Osteocyte (in vitro differentiated cells): Measurements from ENCODE around the gene LSM11. TPM values are rescaled to one million over a fixed set of nuclear protein-coding genes. Genes with fewer than 3 reads are reported as not detected.

Experiments
- DNase-seq: peaks from one replicate; pipeline ENCODE4 v3.0.0; 2021; ENCODE audit warnings: mixed read lengths; ENCODE audit not compliant: unreplicated experiment; ENCODE audit errors: extremely low spot score
- H3K27ac Mint-ChIP-seq: one replicate; pipeline ENCODE4 v1.8.0; 2021; ENCODE audit warnings: mild to moderate bottlenecking, mixed read lengths; ENCODE audit not compliant: unreplicated experiment
- H3K27me3 Mint-ChIP-seq: one replicate; pipeline ENCODE4 v1.8.0; 2021; ENCODE audit warnings: mixed read lengths; ENCODE audit not compliant: unreplicated experiment
- H3K36me3 Mint-ChIP-seq: one replicate; pipeline ENCODE4 v1.8.0; 2021; ENCODE audit warnings: mixed read lengths; ENCODE audit not compliant: unreplicated experiment
- H3K4me1 Mint-ChIP-seq: one replicate; pipeline ENCODE4 v1.8.0; 2021; ENCODE audit warnings: mixed read lengths; ENCODE audit not compliant: unreplicated experiment
- H3K4me3 Mint-ChIP-seq: one replicate; pipeline ENCODE4 v1.8.0; 2021; ENCODE audit warnings: mild to moderate bottlenecking, moderate library complexity, mixed read lengths; ENCODE audit not compliant: unreplicated experiment
- H3K9me3 Mint-ChIP-seq: one replicate; pipeline ENCODE4 v1.8.0; 2021; ENCODE audit warnings: mixed read lengths; ENCODE audit not compliant: unreplicated experiment
- total RNA-seq: library from RNA; stranded (reverse); gene quantifications from 2 replicates; pipeline ENCODE4 v1.2.1, GENCODE V29; 2021
- TF ChIP-seq, protein P1 (sequence below): fragments of 200-600 bp; sonication (generic); IDR thresholded peaks from 2 replicates; pipeline ENCODE4 v1.5.0; 2021; ENCODE audit warnings: antibody characterized with exemption, mild to moderate bottlenecking, moderate library complexity

The LSM11 gene
- total RNA-seq, 1 donor from 2014 or later = 7.2 TPM

GRCh38 chr5:157793301-157793700 lies 49.8 kb downstream of the LSM11 start:
- Mint-ChIP-seq H3K4me1 (no peaks in the 10 kb centered on the region), H3K27me3 (no peaks in the 10 kb centered on the region), H3K36me3 (peaks cover 33% of the 10 kb centered on the region), H3K27ac (no peak overlapping the region), H3K4me3 (no peak overlapping the region), H3K9me3 (no peaks in the 10 kb centered on the region)
- no peak for DNase-seq
- TF ChIP-seq, protein P1, sequence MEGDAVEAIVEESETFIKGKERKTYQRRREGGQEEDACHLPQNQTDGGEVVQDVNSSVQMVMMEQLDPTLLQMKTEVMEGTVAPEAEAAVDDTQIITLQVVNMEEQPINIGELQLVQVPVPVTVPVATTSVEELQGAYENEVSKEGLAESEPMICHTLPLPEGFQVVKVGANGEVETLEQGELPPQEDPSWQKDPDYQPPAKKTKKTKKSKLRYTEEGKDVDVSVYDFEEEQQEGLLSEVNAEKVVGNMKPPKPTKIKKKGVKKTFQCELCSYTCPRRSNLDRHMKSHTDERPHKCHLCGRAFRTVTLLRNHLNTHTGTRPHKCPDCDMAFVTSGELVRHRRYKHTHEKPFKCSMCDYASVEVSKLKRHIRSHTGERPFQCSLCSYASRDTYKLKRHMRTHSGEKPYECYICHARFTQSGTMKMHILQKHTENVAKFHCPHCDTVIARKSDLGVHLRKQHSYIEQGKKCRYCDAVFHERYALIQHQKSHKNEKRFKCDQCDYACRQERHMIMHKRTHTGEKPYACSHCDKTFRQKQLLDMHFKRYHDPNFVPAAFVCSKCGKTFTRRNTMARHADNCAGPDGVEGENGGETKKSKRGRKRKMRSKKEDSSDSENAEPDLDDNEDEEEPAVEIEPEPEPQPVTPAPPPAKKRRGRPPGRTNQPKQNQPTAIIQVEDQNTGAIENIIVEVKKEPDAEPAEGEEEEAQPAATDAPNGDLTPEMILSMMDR = no peak

GRCh38 chr5:157799578-157799977 lies 56.1 kb downstream of the LSM11 start:
- H3K27me3 Mint-ChIP-seq = no peaks in the 10 kb centered on the region

DNA sequence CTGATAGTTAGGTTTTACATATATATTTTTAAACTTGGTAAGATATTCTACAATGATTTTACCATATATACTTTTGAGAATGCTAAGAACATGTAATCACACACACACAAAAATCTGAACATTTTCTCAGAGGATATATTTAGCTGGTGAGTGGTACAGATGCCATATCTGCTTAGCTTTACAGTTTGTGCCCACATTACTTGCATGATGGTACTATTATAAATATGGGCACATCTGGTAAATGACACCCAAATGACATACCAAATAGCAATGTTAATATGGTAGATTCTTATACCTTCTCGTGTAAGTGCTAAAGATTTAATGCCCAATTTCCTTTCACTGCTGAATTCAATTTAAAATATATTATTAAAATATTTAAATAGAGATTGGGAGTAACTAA lies 56.6 kb downstream of the LSM11 start:
- no peak for DNase-seq
- Mint-ChIP-seq H3K4me1 (no peaks in the 10 kb centered on the region), H3K27ac (no peak overlapping the region), H3K27me3 (no peaks in the 10 kb centered on the region), H3K36me3 (peaks cover 22% of the 10 kb centered on the region), H3K4me3 (no peak overlapping the region), H3K9me3 (no peaks in the 10 kb centered on the region)
- TF ChIP-seq, protein P1 = no peak

More at GRCh38 chr5:157799578-157799977, 56.1 kb downstream of the LSM11 start:
- Mint-ChIP-seq H3K36me3 (peaks cover 23% of the 10 kb centered on the region), H3K27ac (no peak overlapping the region), H3K4me1 (no peaks in the 10 kb centered on the region), H3K4me3 (no peak overlapping the region), H3K9me3 (no peaks in the 10 kb centered on the region)
- DNase-seq = no peak
- TF ChIP-seq, protein P1 = no peak

- Mint-ChIP-seq H3K36me3 (peaks cover 27% of the 10 kb centered on the region), H3K4me3 (no peak overlapping the region), H3K4me1 (no peaks in the 10 kb centered on the region), H3K9me3 (no peaks in the 10 kb centered on the region), H3K27ac (no peak overlapping the region), H3K27me3 (no peaks in the 10 kb centered on the region)
- TF ChIP-seq, protein P1 = no peak
- no peak for DNase-seq
These were observed 59.2 kb downstream of the LSM11 start for GRCh38 chr5:157802736-157803135.

- H3K27ac Mint-ChIP-seq = no peak overlapping the region
- no peaks in the 10 kb centered on the region for H3K9me3 Mint-ChIP-seq
- H3K27me3 Mint-ChIP-seq = no peaks in the 10 kb centered on the region
- H3K4me1 Mint-ChIP-seq = peaks cover 4% of the 10 kb centered on the region
- H3K36me3 Mint-ChIP-seq = peaks cover 44% of the 10 kb centered on the region
- no peak overlapping the region for H3K4me3 Mint-ChIP-seq
- DNase-seq = no peak
- TF ChIP-seq, protein P1 = no peak
These were observed 64.5 kb downstream of the LSM11 start for GRCh38 chr5:157808043-157808442.

Other genes with a start within 250 kb of the LSM11 start
- gene ADAM19, start 167.9 kb upstream of the LSM11 start, total RNA-seq = 62.2 and 64.5 TPM in 2 replicates
- not detected in 2 replicates for gene SOX30, start 91.3 kb upstream of the LSM11 start, total RNA-seq
- not detected in 2 replicates for gene C5orf52, start 72.2 kb upstream of the LSM11 start, total RNA-seq
- gene THG1L, start 12.3 kb upstream of the LSM11 start, total RNA-seq = 14.6 and 15.6 TPM in 2 replicates
- 62.2 and 62.3 TPM in 2 replicates for gene CLINT1, start 115.4 kb downstream of the LSM11 start, total RNA-seq